Nephron (organoid): ENCODE measurements around the gene ZNF221.

Source experiments
- H3K27ac Mint-ChIP-seq, 3 experiments: 2 replicates each; pipeline ENCODE4 v1.8.0; 2020; ENCODE audit warnings: mixed read lengths in 3 of 3, mild to moderate bottlenecking in 2 of 3, moderate library complexity in 1 of 3
- H3K27me3 Mint-ChIP-seq: 2 replicates; pipeline ENCODE4 v1.8.0; 2021; ENCODE audit warnings: low read depth, mild to moderate bottlenecking, moderate library complexity, mixed read lengths
- H3K36me3 Mint-ChIP-seq: 2 replicates; pipeline ENCODE4 v1.8.0; 2020; ENCODE audit warnings: low read depth, mixed read lengths
- H3K4me1 Mint-ChIP-seq: 2 replicates; pipeline ENCODE4 v1.8.0; 2020; ENCODE audit warnings: mixed read lengths
- H3K4me3 Mint-ChIP-seq, 3 experiments: 2 replicates each; pipeline ENCODE4 v1.8.0; 2020; ENCODE audit warnings: mild to moderate bottlenecking in 3 of 3, mixed read lengths in 3 of 3, moderate library complexity in 2 of 3
- H3K9me3 Mint-ChIP-seq: 2 replicates; pipeline ENCODE4 v1.8.0; 2020; ENCODE audit warnings: mixed read lengths
- CTCF ChIP-seq, 3 experiments: fragments of 200-600 bp; sonication (generic); IDR thresholded peaks; one replicate each; pipeline ENCODE4 v1.5.0; 2021; ENCODE audit warnings: antibody characterized with exemption in 3 of 3; ENCODE audit not compliant: unreplicated experiment in 3 of 3

The ZNF221 gene

GRCh38 chr19:43976732-43977131, 25.7 kb downstream of the ZNF221 start:
- no peaks in the 10 kb centered on the region for H3K27me3 Mint-ChIP-seq
- H3K4me3 Mint-ChIP-seq: no peak overlapping the region
- TF ChIP-seq CTCF (IDR thresholded peaks at IDR 0.05; ENCODE audit: unreplicated experiment in 3 of 3): no peak
- no peaks in the 10 kb centered on the region for H3K4me1 Mint-ChIP-seq
- no peak overlapping the region for H3K27ac Mint-ChIP-seq
- peaks cover 80% of the 10 kb centered on the region for H3K9me3 Mint-ChIP-seq
- peaks cover 77% of the 10 kb centered on the region for H3K36me3 Mint-ChIP-seq

GRCh38 chr19:43983544-43983911, 32.5 kb downstream of the ZNF221 start:
- no peaks in the 10 kb centered on the region for H3K27me3 Mint-ChIP-seq
- H3K36me3 Mint-ChIP-seq: peaks cover 41% of the 10 kb centered on the region
- H3K4me3 Mint-ChIP-seq: peak overlapping the region; percentile 93 to 99 (median 97)
- H3K27ac Mint-ChIP-seq: no peak overlapping the region
- no peak for TF ChIP-seq CTCF (IDR thresholded peaks at IDR 0.05; ENCODE audit: unreplicated experiment in 3 of 3)
- no peaks in the 10 kb centered on the region for H3K4me1 Mint-ChIP-seq
- H3K9me3 Mint-ChIP-seq: peaks cover 32% of the 10 kb centered on the region

GRCh38 chr19:43983912-43984686, 33.1 kb downstream of the ZNF221 start, which contains the start of gene ZNF155:
Gene ZNF155 (plus strand): TSS chr19:43984188. CDS start chr19:43988544, 4,356 bp downstream.
- H3K9me3 Mint-ChIP-seq: peaks cover 28% of the 10 kb centered on the region
- peaks cover 41% of the 10 kb centered on the region for H3K36me3 Mint-ChIP-seq

GRCh38 chr19:43984687-43985000, 33.6 kb downstream of the ZNF221 start:
- Mint-ChIP-seq H3K4me3 (peak overlapping the region; percentile 93 to 99 (median 97)), H3K9me3 (peaks cover 29% of the 10 kb centered on the region), H3K27me3 (no peaks in the 10 kb centered on the region), H3K4me1 (no peaks in the 10 kb centered on the region), H3K27ac (no peak overlapping the region), H3K36me3 (peaks cover 43% of the 10 kb centered on the region)
- no peak for TF ChIP-seq CTCF (IDR thresholded peaks at IDR 0.05; ENCODE audit: unreplicated experiment in 3 of 3)

More at GRCh38 chr19:43983912-43984686, 33.1 kb downstream of the ZNF221 start, which contains the start of gene ZNF155:
- Mint-ChIP-seq H3K27me3 (no peaks in the 10 kb centered on the region), H3K4me1 (no peaks in the 10 kb centered on the region), H3K4me3 (peak within 1 kb of the TSS; percentile 93 to 99 (median 97)), H3K27ac (peak within 1 kb of the TSS; percentile 65 to 89 (median 76))
- no peak for TF ChIP-seq CTCF (IDR thresholded peaks at IDR 0.05; ENCODE audit: unreplicated experiment in 3 of 3)

- Mint-ChIP-seq H3K4me1 (peaks cover 10% of the 10 kb centered on the region), H3K4me3 (no peak overlapping the region), H3K36me3 (peaks cover 44% of the 10 kb centered on the region), H3K9me3 (peaks cover 21% of the 10 kb centered on the region), H3K27ac (no peak overlapping the region), H3K27me3 (no peaks in the 10 kb centered on the region)
- TF ChIP-seq CTCF (IDR thresholded peaks at IDR 0.05; ENCODE audit: unreplicated experiment in 3 of 3): no peak
These were observed 46.7 kb downstream of the ZNF221 start for GRCh38 chr19:43997631-43998290.
